ENCODE data around the gene PRODH.
"Not testable (repeated sequence)": the region's sequence is repeated elsewhere in the genome, so short reads cannot be mapped to it uniquely, and the experiment has no call there.

Gene PRODH

GRCh38 chr22:18935889-18936529 is at the start of gene PRODH:
TSS of gene PRODH (minus strand) at chr22:18936293. CDS start at chr22:18936287, 6 bp downstream.
- no peak for DNase-seq (ENCODE audit: low read depth, low spot score)

GRCh38 chr22:18985780-18986179 is 49.7 kb upstream of the PRODH start:
- DNase-seq (ENCODE audit: low read depth, low spot score), result no peak

- DNase-seq (ENCODE audit: low read depth, low spot score), result no peak
Observed at GRCh38 chr22:18984564-18984963, 48.5 kb upstream of the PRODH start.

GRCh38 chr22:18983120-18983651 is 47.1 kb upstream of the PRODH start:
- DNase-seq (ENCODE audit: low read depth, low spot score), result no peak

GRCh38 chr22:18980829-18981228 is 44.7 kb upstream of the PRODH start:
- no peak for DNase-seq (ENCODE audit: low read depth, low spot score)

GRCh38 chr22:18979957-18980356 is 43.9 kb upstream of the PRODH start:
- no peak for DNase-seq (ENCODE audit: low read depth, low spot score)

GRCh38 chr22:18978506-18978905 is 42.4 kb upstream of the PRODH start:
- DNase-seq (ENCODE audit: low read depth, low spot score), result no peak

- DNase-seq (ENCODE audit: low read depth, low spot score), result no peak
Observed at GRCh38 chr22:18977824-18978425, 41.8 kb upstream of the PRODH start.

GRCh38 chr22:18976197-18976751 is 40.2 kb upstream of the PRODH start:
- DNase-seq (ENCODE audit: low read depth, low spot score), result no peak

- no peak for DNase-seq (ENCODE audit: low read depth, low spot score)
Observed at GRCh38 chr22:18975434-18976196, 39.5 kb upstream of the PRODH start.

GRCh38 chr22:18974477-18975180 is 38.5 kb upstream of the PRODH start:
- DNase-seq (ENCODE audit: low read depth, low spot score), result no peak

- no peak for DNase-seq (ENCODE audit: low read depth, low spot score)
Observed at GRCh38 chr22:18973264-18974031, 37.4 kb upstream of the PRODH start.

- DNase-seq (ENCODE audit: low read depth, low spot score), result not testable (repeated sequence)
Observed at GRCh38 chr22:18972591-18972990, 36.5 kb upstream of the PRODH start.

GRCh38 chr22:18972029-18972428 is 35.9 kb upstream of the PRODH start:
- DNase-seq (ENCODE audit: low read depth, low spot score), result not testable (repeated sequence)

GRCh38 chr22:18971321-18971751 is 35.2 kb upstream of the PRODH start:
- no peak for DNase-seq (ENCODE audit: low read depth, low spot score)

- no peak for DNase-seq (ENCODE audit: low read depth, low spot score)
Observed at GRCh38 chr22:18970948-18971315, 34.8 kb upstream of the PRODH start.

GRCh38 chr22:18970176-18970947 is 34.3 kb upstream of the PRODH start:
- no peak for DNase-seq (ENCODE audit: low read depth, low spot score)

GRCh38 chr22:18969158-18969942 is 33.3 kb upstream of the PRODH start:
- not testable (repeated sequence) for DNase-seq (ENCODE audit: low read depth, low spot score)
